Measurements from ENCODE around the gene C19orf81. TPM values are rescaled to one million over a fixed set of nuclear protein-coding genes. Genes with fewer than 3 reads are reported as not detected.

C19orf81 gene
- not detected in 2 replicates for total RNA-seq

GRCh38 chr19:50649433-50650391 lies at the start of gene C19orf81:
TSS of gene C19orf81 (plus strand) at chr19:50649445. CDS start at chr19:50649445, 0 bp downstream.

DNA sequence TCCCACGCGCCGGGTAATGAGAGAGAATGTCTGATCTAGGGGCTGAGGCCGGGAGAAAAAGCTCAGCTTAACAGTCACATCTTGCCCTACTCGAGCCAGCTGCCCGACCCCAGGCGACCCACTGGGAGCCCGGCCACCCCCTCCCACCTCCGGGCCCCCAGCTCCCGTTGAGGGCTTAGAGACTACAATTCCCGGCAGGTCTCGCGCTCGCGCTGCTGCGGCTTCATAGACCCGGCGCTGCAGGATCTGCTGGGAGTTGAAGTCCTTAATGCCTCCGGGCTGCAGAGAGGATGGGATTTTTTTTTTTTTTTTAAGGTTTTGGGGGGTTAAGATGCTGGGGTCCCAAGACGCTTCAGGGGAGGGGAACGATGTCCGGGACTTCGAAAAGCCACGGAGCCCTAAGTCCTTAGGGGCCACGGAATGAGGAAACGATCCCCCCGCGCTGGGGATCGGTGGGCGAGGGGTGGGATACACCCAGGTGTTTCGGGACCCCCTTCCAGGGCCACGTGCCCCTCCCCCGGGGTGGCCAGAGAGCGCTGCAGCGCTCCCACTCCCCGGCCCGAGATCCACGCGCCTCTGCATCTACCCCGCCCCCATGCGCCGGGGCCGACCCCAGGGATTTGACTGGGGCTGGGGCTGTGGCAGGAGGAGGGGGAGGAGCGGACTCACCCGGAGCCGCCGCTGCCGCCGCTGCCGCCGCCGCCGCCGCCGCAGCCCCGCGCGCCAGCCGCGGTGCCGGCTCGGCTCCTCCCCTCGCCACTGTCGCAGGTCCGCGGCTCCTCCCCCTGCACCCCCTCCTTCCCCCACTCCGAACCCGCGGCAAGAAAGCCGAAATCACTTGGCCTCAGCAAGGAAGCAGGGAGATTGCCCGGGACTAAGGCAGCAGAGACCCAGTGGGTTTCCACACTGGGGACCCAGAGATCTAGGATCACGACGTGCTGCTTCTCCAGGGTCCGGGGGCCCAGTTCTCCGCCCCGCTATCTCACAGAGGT lies 9.8 kb upstream of the C19orf81 start, which contains the start of gene SYT3:
TSS of gene SYT3 (minus strand) at position 761 of the 992 bp plus-strand sequence. CDS start 2,470 bp downstream, outside the sequence.

Other genes starting within 250 kb of the C19orf81 start
- gene SPIB, start 230.5 kb upstream of the C19orf81 start, total RNA-seq = not detected in 2 replicates
- gene MYBPC2, start 216.6 kb upstream of the C19orf81 start, total RNA-seq = not detected in 2 replicates
- gene EMC10, start 172.9 kb upstream of the C19orf81 start, total RNA-seq = 98.9 and 101 TPM in 2 replicates
- not detected in 2 replicates for gene GARIN5A, start 172.6 kb upstream of the C19orf81 start, total RNA-seq
- 56.0 and 64.0 TPM in 2 replicates for gene JOSD2, start 138.3 kb upstream of the C19orf81 start, total RNA-seq
- gene ASPDH, start 135.5 kb upstream of the C19orf81 start, total RNA-seq = not detected in 2 replicates
- gene LRRC4B, start 81.0 kb upstream of the C19orf81 start, total RNA-seq = under 0.01 TPM in 1 of 2 replicates, not detected in the other
- gene SYT3, start 9.6 kb upstream of the C19orf81 start, total RNA-seq = 0.35 TPM in 1 of 2 replicates, not detected in the other
- gene SHANK1, start 70.4 kb downstream of the C19orf81 start, total RNA-seq = 6.6 and 10.6 TPM in 2 replicates
- gene CLEC11A, start 73.9 kb downstream of the C19orf81 start, total RNA-seq = 167 and 170 TPM in 2 replicates
- not detected in 2 replicates for gene GPR32, start 121.0 kb downstream of the C19orf81 start, total RNA-seq
- not detected in 2 replicates for gene ACP4, start 141.0 kb downstream of the C19orf81 start, total RNA-seq
- not detected in 2 replicates for gene KLK1, start 174.3 kb downstream of the C19orf81 start, total RNA-seq
- not detected in 2 replicates for gene KLK15, start 184.1 kb downstream of the C19orf81 start, total RNA-seq
- gene KLK3, start 205.5 kb downstream of the C19orf81 start, total RNA-seq = not detected in 2 replicates
- gene KLK2, start 224.0 kb downstream of the C19orf81 start, total RNA-seq = not detected in 2 replicates

Data from myometrial cell (primary cell).